ENCODE data around the gene SGMS2.

DNA sequence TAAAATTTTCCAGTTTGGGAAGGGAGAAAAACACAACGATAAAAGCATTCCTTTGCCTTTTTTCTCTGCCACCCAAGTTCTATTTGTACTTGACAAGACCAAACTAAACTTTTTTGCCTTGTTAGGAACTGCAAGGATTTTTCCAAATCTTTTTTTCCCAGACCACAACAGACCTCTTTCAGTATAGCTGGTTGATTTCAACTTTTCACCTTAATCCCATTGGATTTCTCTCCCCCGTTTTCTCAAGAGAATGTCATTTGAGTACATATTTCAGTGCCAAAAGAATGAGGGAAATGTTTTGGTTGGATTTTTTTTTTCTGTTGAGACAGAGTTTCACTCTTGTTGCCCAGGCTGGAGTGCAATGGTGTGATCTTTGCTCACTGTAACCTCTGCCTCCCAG, 18.5 kb upstream of the SGMS2 start:
- TF ChIP-seq, protein P1, sequence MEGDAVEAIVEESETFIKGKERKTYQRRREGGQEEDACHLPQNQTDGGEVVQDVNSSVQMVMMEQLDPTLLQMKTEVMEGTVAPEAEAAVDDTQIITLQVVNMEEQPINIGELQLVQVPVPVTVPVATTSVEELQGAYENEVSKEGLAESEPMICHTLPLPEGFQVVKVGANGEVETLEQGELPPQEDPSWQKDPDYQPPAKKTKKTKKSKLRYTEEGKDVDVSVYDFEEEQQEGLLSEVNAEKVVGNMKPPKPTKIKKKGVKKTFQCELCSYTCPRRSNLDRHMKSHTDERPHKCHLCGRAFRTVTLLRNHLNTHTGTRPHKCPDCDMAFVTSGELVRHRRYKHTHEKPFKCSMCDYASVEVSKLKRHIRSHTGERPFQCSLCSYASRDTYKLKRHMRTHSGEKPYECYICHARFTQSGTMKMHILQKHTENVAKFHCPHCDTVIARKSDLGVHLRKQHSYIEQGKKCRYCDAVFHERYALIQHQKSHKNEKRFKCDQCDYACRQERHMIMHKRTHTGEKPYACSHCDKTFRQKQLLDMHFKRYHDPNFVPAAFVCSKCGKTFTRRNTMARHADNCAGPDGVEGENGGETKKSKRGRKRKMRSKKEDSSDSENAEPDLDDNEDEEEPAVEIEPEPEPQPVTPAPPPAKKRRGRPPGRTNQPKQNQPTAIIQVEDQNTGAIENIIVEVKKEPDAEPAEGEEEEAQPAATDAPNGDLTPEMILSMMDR (IDR thresholded peaks at IDR 0.05) = no peak
- no peak for TF ChIP-seq POLR2AphosphoS5 (IDR thresholded peaks at IDR 0.05)
- TF ChIP-seq POLR2A (IDR thresholded peaks at IDR 0.05) = no peak
